ENCODE measurements around the gene ALOXE3.

Gene ALOXE3

GRCh38 chr17:8073627-8074484 lies 44.5 kb downstream of the ALOXE3 start:
- TF ChIP-seq CREB1 (IDR thresholded peaks at IDR 0.05; ENCODE audit: low read depth) = no peak
- TF ChIP-seq RAD21 (IDR thresholded peaks at IDR 0.05; ENCODE audit: low read depth) = peak; percentile 47; the same call in 1 of the 2 replicates

DNA sequence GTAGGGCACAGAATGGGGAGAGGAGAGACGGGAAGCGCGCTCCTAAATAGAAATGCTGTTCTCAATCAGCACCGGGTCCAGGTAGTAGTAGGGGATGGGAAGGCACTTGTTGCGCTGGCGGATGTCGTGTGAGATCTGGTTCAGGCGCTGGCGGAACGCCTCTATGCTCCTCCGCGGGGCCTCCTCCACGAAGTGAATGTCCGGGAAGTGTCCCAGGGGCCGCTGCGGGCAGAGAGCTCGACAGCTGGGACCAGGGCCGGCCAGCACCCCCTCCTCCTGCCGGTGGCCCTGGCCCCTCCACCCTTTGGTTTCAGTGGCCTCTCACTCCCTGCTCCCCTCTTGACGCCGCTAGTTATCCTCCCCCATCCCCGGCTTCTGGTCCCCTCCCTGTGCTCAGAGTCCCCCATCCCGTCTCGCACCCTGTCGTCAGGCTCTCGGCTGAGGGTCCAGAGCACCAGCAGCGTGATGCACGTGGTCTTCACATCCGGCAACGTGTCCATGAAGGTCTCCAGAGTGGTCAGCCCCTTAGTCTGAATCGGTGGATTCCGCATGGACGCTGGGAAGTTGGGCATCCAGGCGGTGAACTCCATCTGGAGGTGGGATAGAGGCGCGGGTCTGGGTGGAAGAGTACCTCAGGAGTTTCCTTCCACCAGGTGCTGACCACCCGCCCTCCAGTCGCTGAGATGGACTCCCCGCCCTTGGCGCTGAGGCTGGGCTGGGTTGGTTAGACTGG lies 45.4 kb downstream of the ALOXE3 start:
- TF ChIP-seq EP300 (IDR thresholded peaks at IDR 0.05; ENCODE audit: borderline replicate concordance) = no peak
- TF ChIP-seq TCF12 (IDR thresholded peaks at IDR 0.05; ENCODE audit: low read depth) = no peak

- no peak for TF ChIP-seq TEAD4 (IDR thresholded peaks at IDR 0.05)
- TF ChIP-seq, protein P1, sequence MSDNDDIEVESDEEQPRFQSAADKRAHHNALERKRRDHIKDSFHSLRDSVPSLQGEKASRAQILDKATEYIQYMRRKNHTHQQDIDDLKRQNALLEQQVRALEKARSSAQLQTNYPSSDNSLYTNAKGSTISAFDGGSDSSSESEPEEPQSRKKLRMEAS (IDR thresholded peaks at IDR 0.05) = no peak
- TF ChIP-seq TCF12 (IDR thresholded peaks at IDR 0.05; ENCODE audit: low read depth) = no peak
- no peak for TF ChIP-seq TAF1 (IDR thresholded peaks at IDR 0.05; ENCODE audit: low read depth)
- TF ChIP-seq ZBTB7A (IDR thresholded peaks at IDR 0.05; ENCODE audit: low read depth) = no peak
- TF ChIP-seq USF1 (IDR thresholded peaks at IDR 0.05) = no peak
- TF ChIP-seq EGR1 (IDR thresholded peaks at IDR 0.05) = no peak
- TF ChIP-seq YY1 (IDR thresholded peaks at IDR 0.05; ENCODE audit: low read depth) = no peak
- TF ChIP-seq FOXM1 (IDR thresholded peaks at IDR 0.05; ENCODE audit: borderline replicate concordance, low read depth) = no peak
- no peak for TF ChIP-seq NFIC (IDR thresholded peaks at IDR 0.05)
- TF ChIP-seq EP300 (IDR thresholded peaks at IDR 0.05; ENCODE audit: borderline replicate concordance) = no peak
- no peak for TF ChIP-seq CEBPB (IDR thresholded peaks at IDR 0.05)
- no peak for TF ChIP-seq RAD21 (IDR thresholded peaks at IDR 0.05; ENCODE audit: low read depth)
- TF ChIP-seq REST (IDR thresholded peaks at IDR 0.05; ENCODE audit: low read depth) = no peak
- no peak for TF ChIP-seq CREB1 (IDR thresholded peaks at IDR 0.05; ENCODE audit: low read depth)
Observed at GRCh38 chr17:8072341-8072728, 46.0 kb downstream of the ALOXE3 start.

GRCh38 chr17:8071496-8071895 lies 46.8 kb downstream of the ALOXE3 start:
- no peak for TF ChIP-seq YY1 (IDR thresholded peaks at IDR 0.05; ENCODE audit: low read depth)
- no peak for TF ChIP-seq RAD21 (IDR thresholded peaks at IDR 0.05; ENCODE audit: low read depth)
- no peak for TF ChIP-seq NFIC (IDR thresholded peaks at IDR 0.05)
- no peak for TF ChIP-seq CREB1 (IDR thresholded peaks at IDR 0.05; ENCODE audit: low read depth)
- TF ChIP-seq EGR1 (IDR thresholded peaks at IDR 0.05) = no peak
- TF ChIP-seq, protein P1 (IDR thresholded peaks at IDR 0.05) = no peak
- no peak for TF ChIP-seq CEBPB (IDR thresholded peaks at IDR 0.05)
- TF ChIP-seq EP300 (IDR thresholded peaks at IDR 0.05; ENCODE audit: borderline replicate concordance) = no peak
- no peak for TF ChIP-seq REST (IDR thresholded peaks at IDR 0.05; ENCODE audit: low read depth)
- TF ChIP-seq FOXM1 (IDR thresholded peaks at IDR 0.05; ENCODE audit: borderline replicate concordance, low read depth) = no peak
- no peak for TF ChIP-seq ZBTB7A (IDR thresholded peaks at IDR 0.05; ENCODE audit: low read depth)
- no peak for TF ChIP-seq TCF12 (IDR thresholded peaks at IDR 0.05; ENCODE audit: low read depth)
- no peak for TF ChIP-seq TAF1 (IDR thresholded peaks at IDR 0.05; ENCODE audit: low read depth)

GRCh38 chr17:8069587-8069860 lies 48.8 kb downstream of the ALOXE3 start:
- no peak for TF ChIP-seq YY1 (IDR thresholded peaks at IDR 0.05; ENCODE audit: low read depth)
- TF ChIP-seq EP300 (IDR thresholded peaks at IDR 0.05; ENCODE audit: borderline replicate concordance) = no peak
- TF ChIP-seq CEBPB (IDR thresholded peaks at IDR 0.05) = no peak
- no peak for TF ChIP-seq TAF1 (IDR thresholded peaks at IDR 0.05; ENCODE audit: low read depth)
- TF ChIP-seq ZBTB7A (IDR thresholded peaks at IDR 0.05; ENCODE audit: low read depth) = no peak
- no peak for TF ChIP-seq EGR1 (IDR thresholded peaks at IDR 0.05)
- no peak for TF ChIP-seq NFIC (IDR thresholded peaks at IDR 0.05)
- TF ChIP-seq, protein P1 (IDR thresholded peaks at IDR 0.05) = no peak
- no peak for TF ChIP-seq RAD21 (IDR thresholded peaks at IDR 0.05; ENCODE audit: low read depth)
- TF ChIP-seq TCF12 (IDR thresholded peaks at IDR 0.05; ENCODE audit: low read depth) = no peak
- no peak for TF ChIP-seq FOXM1 (IDR thresholded peaks at IDR 0.05; ENCODE audit: borderline replicate concordance, low read depth)
- TF ChIP-seq CREB1 (IDR thresholded peaks at IDR 0.05; ENCODE audit: low read depth) = no peak
- TF ChIP-seq REST (IDR thresholded peaks at IDR 0.05; ENCODE audit: low read depth) = no peak
- TF ChIP-seq USF1 (IDR thresholded peaks at IDR 0.05) = no peak
- TF ChIP-seq TEAD4 (IDR thresholded peaks at IDR 0.05) = no peak
